ENCODE results near the gene OBSCN. TPM values are rescaled to one million over a fixed set of nuclear protein-coding genes. Genes with fewer than 3 reads are reported as not detected.

The OBSCN gene
- total RNA-seq, 1 donor from 2014 or later: 20.6 TPM

- no peak for TF ChIP-seq CTCF (conservative IDR thresholded peaks at IDR 0.05; ENCODE audit: low read depth, low read length)
Observed at GRCh38 chr1:228174482-228175315, 33.1 kb upstream of the OBSCN start.

GRCh38 chr1:228175316-228176023 lies 32.4 kb upstream of the OBSCN start:
- no peak for TF ChIP-seq CTCF (conservative IDR thresholded peaks at IDR 0.05; ENCODE audit: low read depth, low read length)
- no peak for DNase-seq (ENCODE audit: low read depth)
- no peak overlapping the region for H3K4me3 ChIP-seq (ENCODE audit: low read depth, low read length)

More at GRCh38 chr1:228174482-228175315, 33.1 kb upstream of the OBSCN start:
- DNase-seq (ENCODE audit: low read depth): no peak
- H3K4me3 ChIP-seq (ENCODE audit: low read depth, low read length): no peak overlapping the region

GRCh38 chr1:228176024-228176395 lies 31.8 kb upstream of the OBSCN start:
- no peak for TF ChIP-seq CTCF (conservative IDR thresholded peaks at IDR 0.05; ENCODE audit: low read depth, low read length)
- H3K4me3 ChIP-seq (ENCODE audit: low read depth, low read length): no peak overlapping the region
- DNase-seq (ENCODE audit: low read depth): no peak

GRCh38 chr1:228176461-228177182 lies 31.2 kb upstream of the OBSCN start:
- no peak overlapping the region for H3K4me3 ChIP-seq (ENCODE audit: low read depth, low read length)
- no peak for DNase-seq (ENCODE audit: low read depth)
- TF ChIP-seq CTCF (conservative IDR thresholded peaks at IDR 0.05; ENCODE audit: low read depth, low read length): no peak

GRCh38 chr1:228177183-228177475 lies 30.7 kb upstream of the OBSCN start:
- DNase-seq (ENCODE audit: low read depth): no peak
- H3K4me3 ChIP-seq (ENCODE audit: low read depth, low read length): no peak overlapping the region
- TF ChIP-seq CTCF (conservative IDR thresholded peaks at IDR 0.05; ENCODE audit: low read depth, low read length): no peak

GRCh38 chr1:228177721-228178710 lies 29.8 kb upstream of the OBSCN start:
- no peak overlapping the region for H3K4me3 ChIP-seq (ENCODE audit: low read depth, low read length)
- no peak for DNase-seq (ENCODE audit: low read depth)
- TF ChIP-seq CTCF (conservative IDR thresholded peaks at IDR 0.05; ENCODE audit: low read depth, low read length): no peak

Measured in epithelial cell of proximal tubule (primary cell).